ENCODE measurements around the gene TCF12. TPM values are rescaled to one million over a fixed set of nuclear protein-coding genes. Genes with fewer than 3 reads are reported as not detected.

TCF12 gene
- total and polyA plus RNA-seq, 2 of the 8 experiments (the other 6 are each of a cell fraction or from before 2014, with no cell fraction given): 85.8 to 101 TPM

GRCh38 chr15:57054204-57054750 lies 135.8 kb downstream of the TCF12 start:
- POLR2A ChIA-PET (ENCODE audit: partially characterized antibody): no interaction called here
- DNase-seq (ENCODE audit: low read depth in 1 of 2, low spot score in 2 of 2): no peak
- FAIRE-seq: no peak

More at GRCh38 chr15:57054204-57054750, 135.8 kb downstream of the TCF12 start:
- no peak overlapping the region for H3K23ac ChIP-seq (ENCODE audit: insufficient read length)
- H3K9me3 ChIP-seq (ENCODE audit: insufficient read depth in 2 of 2, low read depth in 1 of 2, low read length in 1 of 2): no peaks in the 10 kb centered on the region
- H3K4me3 ChIP-seq (ENCODE audit: extremely low read depth in 1 of 4, insufficient read depth in 2 of 4, low read depth in 3 of 4, low read length in 4 of 4): no peak overlapping the region
- peaks cover 1 to 4% (median 3%) of the 10 kb centered on the region in 4 experiments; a peak in 4 of 7 replicates for H3K4me1 ChIP-seq (replicated peaks in 1 of 4; ENCODE audit: control insufficient read depth in 3 of 4, insufficient read depth in 4 of 4, low read length in 3 of 4)
- no peak overlapping the region for H4K5ac ChIP-seq (ENCODE audit: insufficient read length, low read depth, low read length)
- H4K8ac ChIP-seq (ENCODE audit: extremely low read depth, insufficient read depth, low read length): no peak overlapping the region
- H2AK5ac ChIP-seq (ENCODE audit: low read depth, low read length): no peak overlapping the region
- peaks cover 0 to 97% of the 10 kb centered on the region in 2 experiments; a peak in 3 of 4 replicates for H3K79me2 ChIP-seq (ENCODE audit: control insufficient read depth in 1 of 2, insufficient read depth in 2 of 2, low read length in 2 of 2)
- WGBS, 2 experiments (ENCODE audit: extremely low coverage in 1 of 2, insufficient coverage in 1 of 2, insufficient read length in 1 of 2, insufficient replicate concordance in 2 of 2, low coverage in 1 of 2, low lambda C conversion rate in 2 of 2, missing lambda C conversion rate in 1 of 2): 86% methylated on average over 1 of the region's 1 CpG; no CpG with 5 or more reads in 1 of the 2 experiments
- H2AFZ ChIP-seq (ENCODE audit: low read length): no peak overlapping the region
- H2BK15ac ChIP-seq (ENCODE audit: low read length): no peak overlapping the region
- no peaks in the 10 kb centered on the region for H3K23me2 ChIP-seq (ENCODE audit: low read depth, low read length)
- H4K91ac ChIP-seq (replicated peaks; ENCODE audit: insufficient read length, low read length): no peak overlapping the region
- no peaks in the 10 kb centered on the region for H3K27me3 ChIP-seq (replicated peaks in 1 of 4; ENCODE audit: control insufficient read depth in 3 of 4, extremely low read depth in 1 of 4, insufficient read depth in 3 of 4, low read length in 3 of 4)
- no peak overlapping the region for H3K27ac ChIP-seq (ENCODE audit: low read depth, low read length)
- peaks cover 2% of the 10 kb centered on the region for H3K79me1 ChIP-seq (ENCODE audit: low read depth, low read length)
- H3K56ac ChIP-seq (replicated peaks; ENCODE audit: insufficient read length, low read depth, low read length): no peak overlapping the region
- no peak overlapping the region for H2BK20ac ChIP-seq (ENCODE audit: low read length)
- H4K20me1 ChIP-seq (replicated peaks in 1 of 2; ENCODE audit: control insufficient read depth in 1 of 2, insufficient read depth in 2 of 2, low read length in 2 of 2): peaks cover 4 to 8% of the 10 kb centered on the region in 2 experiments
- H3K36me3 ChIP-seq (ENCODE audit: control insufficient read depth in 2 of 4, insufficient read depth in 4 of 4, low read length in 3 of 4): no peaks in the 10 kb centered on the region
- CTCF ChIA-PET (ENCODE audit: partially characterized antibody): interaction anchor here (1.0 to 1.2 kb wide), 2 partner anchors 60 to 84 kb away, joined by 3 read pairs; no protein-coding TSS in a partner anchor
- TF ChIP-seq MAFK (IDR thresholded peaks at IDR 0.05; ENCODE audit: low read depth, low read length): no peak
- H3K9ac ChIP-seq (replicated peaks in 1 of 4; ENCODE audit: extremely low read depth in 1 of 4, low read depth in 3 of 4, low read length in 3 of 4): no peak overlapping the region
- H3K14ac ChIP-seq (ENCODE audit: insufficient read length): no peak overlapping the region
- H3K4ac ChIP-seq (replicated peaks; ENCODE audit: insufficient read length, low read depth, low read length): no peak overlapping the region
- no peak overlapping the region for H3K4me2 ChIP-seq (ENCODE audit: insufficient read depth in 1 of 2, low read depth in 2 of 2, low read length in 2 of 2)
- no peak overlapping the region for H2BK12ac ChIP-seq (ENCODE audit: low read depth, low read length)
- no peak overlapping the region for H3K18ac ChIP-seq (ENCODE audit: extremely low read depth, low read length)
- no peak overlapping the region for H2BK120ac ChIP-seq (replicated peaks; ENCODE audit: low read depth, low read length)
- H2BK5ac ChIP-seq (ENCODE audit: low read depth, low read length): no peak overlapping the region
